Muscle layer of duodenum (tissue), 2 donors: ENCODE data around the gene CNGA3.

Experiments
- H3K27ac ChIP-seq: one replicate; pipeline ENCODE4 v1.7.0; 2013; ENCODE audit warnings: mild to moderate bottlenecking, low read length
- H3K27me3 ChIP-seq: one replicate; pipeline ENCODE4 v1.7.0; 2013; ENCODE audit warnings: low read depth, mild to moderate bottlenecking, control low read depth, low read length
- H3K36me3 ChIP-seq, 2 donors: one replicate each; pipeline ENCODE4 v1.7.0; 2013; ENCODE audit warnings: low read length in 2 of 2, control low read depth in 1 of 2, mild to moderate bottlenecking in 1 of 2; ENCODE audit not compliant: insufficient read depth in 2 of 2, control insufficient read depth in 1 of 2
- H3K4me1 ChIP-seq, 2 donors: one replicate each; pipeline ENCODE4 v1.7.0; 2013; ENCODE audit warnings: low read length in 2 of 2, mild to moderate bottlenecking in 2 of 2, control low read depth in 1 of 2, moderate library complexity in 1 of 2; ENCODE audit not compliant: insufficient read depth in 2 of 2, control insufficient read depth in 1 of 2
- H3K4me3 ChIP-seq, 2 donors: one replicate each; pipeline ENCODE4 v1.7.0; 2013; ENCODE audit warnings: low read length in 2 of 2, low read depth in 1 of 2, mild to moderate bottlenecking in 1 of 2
- H3K9me3 ChIP-seq, 2 donors: one replicate each; pipeline ENCODE4 v1.7.0; 2013; ENCODE audit warnings: low read length in 2 of 2, control low read depth in 1 of 2, mild to moderate bottlenecking in 1 of 2; ENCODE audit not compliant: control insufficient read depth in 1 of 2
- donor health status: healthy.

The CNGA3 gene

DNA sequence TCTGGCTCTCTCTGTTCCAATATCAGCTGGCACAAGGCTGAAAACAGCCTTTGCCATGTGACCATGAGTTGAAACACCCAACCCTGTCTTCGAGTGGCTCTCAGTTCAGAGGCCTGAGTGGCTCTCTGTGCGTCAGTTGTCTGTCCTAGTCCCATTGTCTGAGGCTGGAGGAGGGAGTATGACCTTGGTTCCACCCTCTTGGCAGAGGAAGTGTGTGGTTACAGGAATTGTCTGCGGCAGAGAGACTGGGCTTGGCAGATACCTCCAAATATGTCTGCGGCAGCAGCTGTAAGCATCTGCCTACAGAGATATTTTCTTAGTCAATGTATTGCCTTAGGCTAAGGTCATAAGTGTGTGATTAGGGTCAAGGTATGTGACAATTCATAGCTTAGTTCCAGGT, 32.6 kb downstream of the CNGA3 start:
- Histone ChIP-seq H3K4me1 (peaks cover 0 to 6% of the 10 kb centered on the region in 2 donors), H3K4me3 (no peak overlapping the region), H3K36me3 (no peaks in the 10 kb centered on the region), H3K9me3 (no peaks in the 10 kb centered on the region), H3K27ac (no peak overlapping the region), H3K27me3 (no peaks in the 10 kb centered on the region)

DNA sequence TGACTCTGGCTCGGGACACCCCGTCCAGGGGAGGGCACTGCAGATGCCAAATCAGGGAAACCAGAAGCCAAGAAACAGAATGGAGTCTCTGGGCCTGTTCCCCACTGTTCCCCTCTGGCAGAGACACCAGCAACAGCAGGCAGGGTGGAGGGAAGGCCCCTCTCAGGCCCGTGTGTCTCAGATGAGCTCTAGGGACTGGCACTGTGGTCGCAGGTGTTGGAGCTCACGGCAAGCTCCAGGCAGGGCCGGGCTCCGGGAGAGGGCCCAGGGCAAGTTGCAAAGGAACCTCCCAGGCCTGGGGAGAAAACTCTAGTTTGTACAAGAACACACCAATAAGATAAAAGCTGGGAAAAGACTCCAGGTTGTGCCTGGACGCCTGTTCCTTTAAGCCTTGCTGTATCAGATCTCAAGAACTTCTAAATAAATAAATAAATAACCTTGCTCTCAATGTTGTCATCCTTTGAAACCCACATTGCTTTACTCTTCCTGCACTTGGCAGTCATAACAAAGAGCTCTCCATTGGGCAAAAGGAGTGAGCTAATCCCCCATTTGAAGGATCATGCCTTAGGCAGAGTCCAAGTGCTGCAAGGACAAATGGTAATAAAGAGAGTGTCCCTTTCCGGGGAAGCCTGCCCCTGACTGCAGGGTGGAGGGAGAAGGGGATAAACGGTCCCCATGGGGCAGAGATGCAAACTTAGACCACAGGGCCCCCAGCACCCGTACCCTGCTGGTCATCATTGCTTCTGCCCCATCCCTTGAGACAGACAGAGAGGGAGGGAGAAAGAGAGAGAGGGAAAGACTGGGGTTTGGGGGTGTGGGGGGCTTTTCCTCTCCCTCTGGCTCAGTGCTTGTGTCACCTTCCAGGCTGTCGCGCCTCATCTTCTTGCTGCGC, 33.3 kb downstream of the CNGA3 start:
- Histone ChIP-seq H3K9me3 (no peaks in the 10 kb centered on the region), H3K27ac (no peak overlapping the region), H3K27me3 (no peaks in the 10 kb centered on the region), H3K4me1 (peaks cover 0 to 7% of the 10 kb centered on the region in 2 donors), H3K36me3 (no peaks in the 10 kb centered on the region), H3K4me3 (no peak overlapping the region)

DNA sequence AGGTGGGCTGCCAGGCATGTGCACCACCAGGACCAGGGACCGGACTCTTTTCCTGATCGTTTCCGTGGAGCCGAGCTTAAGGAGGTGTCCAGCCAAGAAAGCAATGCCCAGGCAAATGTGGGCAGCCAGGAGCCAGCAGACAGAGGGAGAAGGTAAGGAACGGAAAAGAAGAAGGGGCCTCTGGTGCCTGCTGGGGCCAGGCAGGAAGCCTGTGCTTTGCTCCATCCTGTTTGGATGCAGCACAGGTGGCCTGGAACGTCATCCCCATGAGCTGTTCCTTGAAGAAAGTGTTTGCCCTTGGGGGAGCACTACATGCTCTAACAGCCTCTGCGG, 33.9 kb downstream of the CNGA3 start:
- Histone ChIP-seq H3K4me1 (peaks cover 4 to 12% of the 10 kb centered on the region in 2 donors), H3K9me3 (no peaks in the 10 kb centered on the region), H3K27ac (no peak overlapping the region), H3K4me3 (no peak overlapping the region), H3K27me3 (no peaks in the 10 kb centered on the region), H3K36me3 (no peaks in the 10 kb centered on the region)

DNA sequence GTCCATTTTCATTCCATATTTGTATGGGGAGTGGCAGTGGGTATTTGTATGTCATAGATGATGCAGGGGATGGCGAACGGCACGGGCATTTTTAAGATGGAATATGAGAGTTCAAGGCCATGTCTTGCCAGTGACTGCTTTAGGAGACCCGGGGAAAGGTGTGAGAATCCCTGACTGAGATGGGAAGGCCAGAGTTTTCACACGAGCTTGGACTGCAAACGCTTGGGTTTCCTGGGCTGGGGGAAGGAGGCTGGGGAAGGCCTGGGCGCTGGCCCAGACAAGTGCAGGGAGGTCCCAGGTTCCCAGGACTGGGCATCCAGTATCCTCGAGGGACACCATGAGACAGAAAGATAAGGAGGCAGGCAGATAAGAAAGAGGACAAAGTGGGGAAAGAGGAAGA, 35.2 kb downstream of the CNGA3 start:
- Histone ChIP-seq H3K36me3 (no peaks in the 10 kb centered on the region), H3K4me1 (peaks cover 4 to 12% of the 10 kb centered on the region in 2 donors), H3K9me3 (no peaks in the 10 kb centered on the region), H3K27me3 (no peaks in the 10 kb centered on the region), H3K27ac (no peak overlapping the region), H3K4me3 (no peak overlapping the region)

DNA sequence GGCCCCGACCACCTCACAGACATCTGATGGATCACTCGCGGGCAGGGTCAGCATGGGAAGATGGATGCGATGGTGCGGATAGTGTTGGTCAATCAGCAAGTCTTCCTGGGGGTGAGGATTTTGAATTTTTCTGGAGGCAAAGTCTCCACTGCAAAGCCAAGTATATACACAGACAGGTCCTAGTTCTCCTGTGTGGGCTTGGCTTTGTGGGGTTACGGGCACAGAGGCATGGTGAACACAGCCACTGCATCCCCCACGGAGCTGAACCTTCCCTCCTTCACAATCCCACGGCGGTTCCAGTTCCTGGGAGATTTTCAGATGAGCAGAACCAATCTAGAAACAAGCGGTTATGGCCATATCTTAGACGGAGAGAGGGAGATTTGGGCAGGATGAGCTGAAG, 35.8 kb downstream of the CNGA3 start:
- no peaks in the 10 kb centered on the region for H3K27me3 ChIP-seq

DNA sequence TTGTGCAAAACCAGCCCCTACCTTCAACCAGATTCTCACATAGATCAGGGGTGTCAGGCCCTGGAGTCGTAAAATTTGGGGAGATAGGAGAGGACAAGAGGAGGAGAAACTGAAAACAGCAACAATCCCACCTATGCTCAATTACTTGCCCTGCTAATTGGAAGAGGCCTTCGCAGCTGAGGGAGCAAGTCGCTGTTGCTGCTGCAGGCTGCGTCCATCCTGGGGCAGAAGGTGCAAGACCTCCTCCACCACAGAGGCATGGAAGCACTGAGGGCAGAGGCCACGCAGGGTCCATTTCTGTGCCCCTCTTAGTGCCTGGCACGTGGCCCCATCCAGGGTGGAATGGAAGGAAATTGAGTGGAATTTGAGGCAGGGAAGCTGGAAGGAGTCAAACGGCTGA, 36.5 kb downstream of the CNGA3 start:
- H3K27ac ChIP-seq = no peak overlapping the region
- H3K36me3 ChIP-seq = no peaks in the 10 kb centered on the region
- no peaks in the 10 kb centered on the region for H3K9me3 ChIP-seq
- no peak overlapping the region for H3K4me3 ChIP-seq
- H3K4me1 ChIP-seq = peaks cover 4 to 12% of the 10 kb centered on the region in 2 donors
- no peaks in the 10 kb centered on the region for H3K27me3 ChIP-seq

More for the DNA sequence above, 35.8 kb downstream of the CNGA3 start:
- H3K4me3 ChIP-seq = no peak overlapping the region
- no peaks in the 10 kb centered on the region for H3K9me3 ChIP-seq
- no peak overlapping the region for H3K27ac ChIP-seq
- no peaks in the 10 kb centered on the region for H3K36me3 ChIP-seq
- H3K4me1 ChIP-seq = peaks cover 4 to 12% of the 10 kb centered on the region in 2 donors

DNA sequence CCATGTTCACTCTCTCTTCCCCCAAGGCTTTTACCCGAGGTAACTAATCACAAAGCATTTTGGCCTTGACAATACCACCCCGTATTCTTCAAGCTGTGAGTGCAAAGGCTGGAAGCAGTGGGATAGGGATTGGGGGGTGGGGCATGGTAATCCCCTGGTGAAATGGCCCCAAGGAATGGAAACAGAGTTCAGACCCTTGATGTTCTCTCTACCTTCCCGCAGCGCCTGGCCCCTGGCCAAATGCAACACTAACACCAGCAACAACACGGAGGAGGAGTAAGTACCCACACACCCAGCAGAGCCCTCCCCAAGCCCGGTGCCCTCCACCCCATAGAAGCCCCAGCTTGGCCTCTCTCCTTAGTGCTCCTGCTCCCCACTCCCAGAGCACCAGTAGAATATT, 36.9 kb downstream of the CNGA3 start:
- Histone ChIP-seq H3K4me3 (no peak overlapping the region), H3K9me3 (no peaks in the 10 kb centered on the region), H3K27ac (no peak overlapping the region), H3K4me1 (peaks cover 4 to 12% of the 10 kb centered on the region in 2 donors), H3K27me3 (no peaks in the 10 kb centered on the region), H3K36me3 (no peaks in the 10 kb centered on the region)

DNA sequence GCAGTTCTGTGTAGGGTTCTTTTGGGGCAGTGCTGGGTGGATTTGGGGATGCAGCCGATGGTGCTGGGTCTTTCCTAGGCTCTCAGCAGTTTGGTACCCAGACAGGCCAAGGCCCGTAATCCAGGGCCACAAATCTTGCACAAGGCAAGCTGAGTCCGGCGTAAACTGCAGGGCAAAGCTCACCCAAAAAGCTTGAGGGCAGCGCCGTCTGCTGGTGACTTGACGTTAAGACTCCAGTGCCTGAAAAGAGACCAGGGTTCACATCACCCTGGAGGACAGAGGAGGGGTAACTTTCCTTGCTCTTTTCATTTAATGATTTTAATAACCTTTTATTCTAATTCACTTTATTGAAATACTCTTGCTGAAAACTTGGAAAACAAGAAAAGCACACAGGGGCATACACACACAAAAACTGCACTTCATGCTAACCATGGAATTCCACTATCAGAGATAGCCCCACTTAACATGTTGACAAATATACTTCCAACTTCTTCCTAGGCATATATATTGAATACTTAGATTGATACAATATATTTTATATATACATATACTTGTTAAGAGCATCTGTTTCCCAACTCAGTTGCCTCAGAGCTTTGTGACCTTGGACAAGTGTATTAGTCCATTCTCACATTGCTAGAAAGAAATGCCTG, 38.9 kb downstream of the CNGA3 start:
- no peak overlapping the region for H3K4me3 ChIP-seq

DNA sequence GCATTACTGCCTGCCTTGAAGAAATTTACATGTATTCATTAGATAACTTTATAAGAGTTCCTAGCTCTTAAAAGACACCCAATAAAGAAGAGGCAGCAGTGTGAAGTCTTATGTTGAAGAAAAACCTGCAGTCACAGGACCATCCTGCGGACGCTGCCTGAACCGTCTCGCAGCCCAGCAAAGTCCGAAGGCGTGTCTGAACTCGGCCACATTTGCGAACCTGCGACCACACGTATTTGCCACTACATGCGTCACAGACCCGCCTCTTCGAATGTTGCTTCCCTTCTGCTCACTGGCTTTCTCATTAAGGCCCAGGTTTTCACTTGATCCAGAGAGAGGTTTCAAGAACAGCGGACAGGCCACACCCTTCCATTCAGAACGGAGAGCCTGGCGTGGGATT, 41.2 kb downstream of the CNGA3 start:
- H3K36me3 ChIP-seq = no peaks in the 10 kb centered on the region
- H3K27ac ChIP-seq = no peak overlapping the region
- no peaks in the 10 kb centered on the region for H3K9me3 ChIP-seq
- peaks cover 4 to 6% of the 10 kb centered on the region in 2 donors for H3K4me1 ChIP-seq
- no peaks in the 10 kb centered on the region for H3K27me3 ChIP-seq
- no peak overlapping the region for H3K4me3 ChIP-seq

More for the DNA sequence above, 38.9 kb downstream of the CNGA3 start:
- Histone ChIP-seq H3K36me3 (no peaks in the 10 kb centered on the region), H3K27me3 (no peaks in the 10 kb centered on the region), H3K27ac (no peak overlapping the region), H3K9me3 (no peaks in the 10 kb centered on the region), H3K4me1 (peaks cover 4 to 6% of the 10 kb centered on the region in 2 donors)

DNA sequence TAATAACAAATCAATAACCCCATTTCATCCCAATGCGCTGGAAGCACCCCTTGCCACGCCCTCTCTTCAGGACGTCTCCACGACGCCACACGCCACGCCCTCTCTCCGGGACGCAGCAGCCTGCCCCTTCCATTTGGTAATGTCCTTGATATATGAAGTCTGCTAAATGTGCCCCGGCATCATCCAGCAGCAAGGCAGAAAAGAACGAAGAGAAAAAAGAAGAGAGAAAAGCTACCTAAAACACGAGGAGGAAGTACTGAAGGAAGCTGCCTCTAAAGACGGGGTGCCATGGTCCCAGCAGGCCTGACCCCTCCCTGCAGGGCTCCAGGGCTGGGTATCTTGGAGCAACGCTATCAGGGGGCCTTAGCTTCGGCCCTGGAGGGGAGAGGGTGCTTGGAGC, 41.8 kb downstream of the CNGA3 start:
- Histone ChIP-seq H3K36me3 (no peaks in the 10 kb centered on the region), H3K9me3 (no peaks in the 10 kb centered on the region), H3K4me1 (peaks cover 4 to 6% of the 10 kb centered on the region in 2 donors), H3K27me3 (no peaks in the 10 kb centered on the region), H3K27ac (no peak overlapping the region), H3K4me3 (no peak overlapping the region)

DNA sequence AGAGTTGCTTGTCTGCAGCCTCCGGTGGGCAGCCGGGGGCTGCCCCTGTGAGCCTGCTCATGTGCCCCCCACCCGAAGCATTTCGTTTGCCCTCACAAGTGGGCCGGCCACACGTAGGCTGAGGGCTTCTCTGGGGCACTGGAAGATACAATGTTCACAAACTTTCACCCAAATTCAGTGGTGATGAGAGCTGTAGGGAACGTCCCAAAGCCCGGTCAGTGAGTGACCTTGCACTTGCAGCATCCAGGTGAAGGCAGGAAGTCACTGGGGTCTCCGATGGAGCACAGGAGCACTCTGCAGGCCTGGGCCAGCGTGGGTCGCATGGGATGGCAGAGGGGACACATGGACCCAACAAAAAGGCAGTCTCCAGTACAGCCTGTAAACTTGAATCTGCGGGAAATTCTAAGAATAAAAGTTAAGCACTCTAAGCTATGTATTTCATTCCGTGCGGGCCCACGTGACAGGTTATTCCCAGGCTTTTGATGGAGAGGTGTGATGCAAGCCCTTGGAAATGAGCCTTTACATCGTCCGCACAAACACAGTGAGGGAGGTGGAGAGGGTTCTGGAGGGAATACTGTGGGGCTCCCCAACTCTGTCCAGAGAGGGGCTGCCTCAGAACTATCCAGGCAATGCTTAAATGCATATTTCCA, 42.5 kb downstream of the CNGA3 start:
- Histone ChIP-seq H3K27ac (no peak overlapping the region), H3K36me3 (no peaks in the 10 kb centered on the region), H3K9me3 (no peaks in the 10 kb centered on the region), H3K4me1 (peaks cover 4 to 6% of the 10 kb centered on the region in 2 donors), H3K27me3 (no peaks in the 10 kb centered on the region), H3K4me3 (no peak overlapping the region)
